ENCODE measurements around the gene ARHGEF11. TPM values are rescaled to one million over a fixed set of nuclear protein-coding genes. Genes with fewer than 3 reads are reported as not detected.
A peak's percentile ranks its signal among the peaks of the same experiment; 100 is the strongest.

The ARHGEF11 gene
- total and polyA plus RNA-seq, 9 of the 15 experiments (the other 6 are each of a cell fraction or from before 2014, with no cell fraction given) = 0.14 to 15.5 (median 9.0) TPM

DNA sequence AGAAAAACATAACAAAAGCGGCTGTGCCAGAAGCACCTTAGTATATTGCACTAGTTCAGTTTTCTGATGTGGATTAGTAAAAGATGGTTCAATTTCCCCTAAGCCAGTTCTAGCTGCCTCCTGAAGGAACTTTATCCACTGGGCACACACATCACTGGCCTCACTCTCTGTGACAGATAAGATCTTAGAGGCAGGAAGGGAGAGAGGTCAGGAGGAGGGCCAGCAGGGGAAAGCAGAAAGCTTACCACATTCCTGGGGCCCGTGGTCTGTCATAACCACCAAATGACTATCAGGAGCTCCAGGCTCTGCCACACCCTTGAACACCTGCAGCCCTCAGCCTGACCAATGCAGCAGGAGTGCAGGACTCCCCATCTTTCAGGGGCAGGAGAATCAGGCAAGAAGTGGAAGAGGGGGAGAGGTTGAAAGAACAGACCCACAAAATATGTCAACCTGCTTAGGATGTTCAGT, 87.3 kb downstream of the ARHGEF11 start (continued):
- 0 out of 2 replicates have a peak, but pooled peaks have one; percentile 28 for TF ChIP-seq NR4A1 (CRISPR knock-in tag; IDR thresholded peaks at IDR 0.05)
- TF ChIP-seq NR4A1 (tag; IDR thresholded peaks at IDR 0.05) = peak; percentile 69; the same call in 1 of the 2 replicates
- no peak for TF ChIP-seq RBM15 (IDR thresholded peaks at IDR 0.05; ENCODE audit: insufficient read depth, low read length)
- no peak for TF ChIP-seq ARID2 (IDR thresholded peaks at IDR 0.05)
- TF ChIP-seq, protein P1, sequence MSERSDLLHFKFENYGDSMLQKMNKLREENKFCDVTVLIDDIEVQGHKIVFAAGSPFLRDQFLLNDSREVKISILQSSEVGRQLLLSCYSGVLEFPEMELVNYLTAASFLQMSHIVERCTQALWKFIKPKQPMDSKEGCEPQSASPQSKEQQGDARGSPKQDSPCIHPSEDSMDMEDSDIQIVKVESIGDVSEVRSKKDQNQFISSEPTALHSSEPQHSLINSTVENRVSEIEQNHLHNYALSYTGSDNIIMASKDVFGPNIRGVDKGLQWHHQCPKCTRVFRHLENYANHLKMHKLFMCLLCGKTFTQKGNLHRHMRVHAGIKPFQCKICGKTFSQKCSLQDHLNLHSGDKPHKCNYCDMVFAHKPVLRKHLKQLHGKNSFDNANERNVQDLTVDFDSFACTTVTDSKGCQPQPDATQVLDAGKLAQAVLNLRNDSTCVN (CRISPR knock-in tag; IDR thresholded peaks at IDR 0.05) = no peak
- peak; percentile 93 for TF ChIP-seq LEF1 (IDR thresholded peaks at IDR 0.05)
- TF ChIP-seq NCOA6 (IDR thresholded peaks at IDR 0.05) = no peak
- no peak for TF ChIP-seq HNRNPK (IDR thresholded peaks at IDR 0.05; ENCODE audit: low read depth, low read length, poor library complexity, severe bottlenecking)
- TF ChIP-seq, protein P2, sequence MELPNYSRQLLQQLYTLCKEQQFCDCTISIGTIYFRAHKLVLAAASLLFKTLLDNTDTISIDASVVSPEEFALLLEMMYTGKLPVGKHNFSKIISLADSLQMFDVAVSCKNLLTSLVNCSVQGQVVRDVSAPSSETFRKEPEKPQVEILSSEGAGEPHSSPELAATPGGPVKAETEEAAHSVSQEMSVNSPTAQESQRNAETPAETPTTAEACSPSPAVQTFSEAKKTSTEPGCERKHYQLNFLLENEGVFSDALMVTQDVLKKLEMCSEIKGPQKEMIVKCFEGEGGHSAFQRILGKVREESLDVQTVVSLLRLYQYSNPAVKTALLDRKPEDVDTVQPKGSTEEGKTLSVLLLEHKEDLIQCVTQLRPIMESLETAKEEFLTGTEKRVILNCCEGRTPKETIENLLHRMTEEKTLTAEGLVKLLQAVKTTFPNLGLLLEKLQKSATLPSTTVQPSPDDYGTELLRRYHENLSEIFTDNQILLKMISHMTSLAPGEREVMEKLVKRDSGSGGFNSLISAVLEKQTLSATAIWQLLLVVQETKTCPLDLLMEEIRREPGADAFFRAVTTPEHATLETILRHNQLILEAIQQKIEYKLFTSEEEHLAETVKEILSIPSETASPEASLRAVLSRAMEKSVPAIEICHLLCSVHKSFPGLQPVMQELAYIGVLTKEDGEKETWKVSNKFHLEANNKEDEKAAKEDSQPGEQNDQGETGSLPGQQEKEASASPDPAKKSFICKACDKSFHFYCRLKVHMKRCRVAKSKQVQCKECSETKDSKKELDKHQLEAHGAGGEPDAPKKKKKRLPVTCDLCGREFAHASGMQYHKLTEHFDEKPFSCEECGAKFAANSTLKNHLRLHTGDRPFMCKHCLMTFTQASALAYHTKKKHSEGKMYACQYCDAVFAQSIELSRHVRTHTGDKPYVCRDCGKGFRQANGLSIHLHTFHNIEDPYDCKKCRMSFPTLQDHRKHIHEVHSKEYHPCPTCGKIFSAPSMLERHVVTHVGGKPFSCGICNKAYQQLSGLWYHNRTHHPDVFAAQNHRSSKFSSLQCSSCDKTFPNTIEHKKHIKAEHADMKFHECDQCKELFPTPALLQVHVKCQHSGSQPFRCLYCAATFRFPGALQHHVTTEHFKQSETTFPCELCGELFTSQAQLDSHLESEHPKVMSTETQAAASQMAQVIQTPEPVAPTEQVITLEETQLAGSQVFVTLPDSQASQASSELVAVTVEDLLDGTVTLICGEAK (IDR thresholded peaks at IDR 0.05) = 0 out of 2 replicates have a peak, but pooled peaks have one; percentile 9
- TF ChIP-seq, protein P2 (CRISPR knock-in tag; IDR thresholded peaks at IDR 0.05) = no peak
- TF ChIP-seq PURB (CRISPR knock-in tag; IDR thresholded peaks at IDR 0.05; ENCODE audit: low read depth) = no peak
- TF ChIP-seq ZZZ3 (IDR thresholded peaks at IDR 0.05) = no peak
- no peak for TF ChIP-seq ZNF79 (CRISPR knock-in tag; IDR thresholded peaks at IDR 0.05; ENCODE audit: low read depth)
- no peak for TF ChIP-seq ZNF217 (CRISPR knock-in tag; IDR thresholded peaks at IDR 0.05)
- TF ChIP-seq NUFIP1 (IDR thresholded peaks at IDR 0.05; ENCODE audit: partially characterized antibody) = peak; percentile 50
- no peak for TF ChIP-seq CBX2 (IDR thresholded peaks at IDR 0.05; ENCODE audit: insufficient read depth, low read length, poor library complexity, severe bottlenecking)
- no peak for TF ChIP-seq MAFG (tag; conservative IDR thresholded peaks at IDR 0.05)
- no peak; the same call in 1 of the 2 replicates for TF ChIP-seq RB1 (IDR thresholded peaks at IDR 0.05; ENCODE audit: low read depth)
- TF ChIP-seq, protein P3, sequence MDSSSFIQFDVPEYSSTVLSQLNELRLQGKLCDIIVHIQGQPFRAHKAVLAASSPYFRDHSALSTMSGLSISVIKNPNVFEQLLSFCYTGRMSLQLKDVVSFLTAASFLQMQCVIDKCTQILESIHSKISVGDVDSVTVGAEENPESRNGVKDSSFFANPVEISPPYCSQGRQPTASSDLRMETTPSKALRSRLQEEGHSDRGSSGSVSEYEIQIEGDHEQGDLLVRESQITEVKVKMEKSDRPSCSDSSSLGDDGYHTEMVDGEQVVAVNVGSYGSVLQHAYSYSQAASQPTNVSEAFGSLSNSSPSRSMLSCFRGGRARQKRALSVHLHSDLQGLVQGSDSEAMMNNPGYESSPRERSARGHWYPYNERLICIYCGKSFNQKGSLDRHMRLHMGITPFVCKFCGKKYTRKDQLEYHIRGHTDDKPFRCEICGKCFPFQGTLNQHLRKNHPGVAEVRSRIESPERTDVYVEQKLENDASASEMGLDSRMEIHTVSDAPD (CRISPR knock-in tag; IDR thresholded peaks at IDR 0.05) = no peak

All from K562 (cell line).